DND-41 (cell line): ENCODE measurements around the gene ZSWIM4.

Experiments
- ATAC-seq: fragments of 200-7000 bp; cut with Tn5 transposase; 3 replicates; pipeline ENCODE4 v1.9.1; 2021; ENCODE audit warnings: low read depth; ENCODE audit not compliant: insufficient read depth
- DNase-seq: peaks from one replicate; pipeline ENCODE4 v3.0.0-alpha.2; 2020
- H2AFZ ChIP-seq: 2 replicates; pipeline ENCODE4 v1.6.0; 2012; ENCODE audit warnings: low read depth, low read length
- H3K27ac ChIP-seq: 2 replicates; pipeline ENCODE4 v1.5.1; 2012; ENCODE audit warnings: low read length, inconsistent platforms
- H3K27me3 ChIP-seq: fragments of 200-600 bp; sonication (generic); 2 replicates; pipeline ENCODE4 v1.6.0; 2012; ENCODE audit warnings: low read length, mild to moderate bottlenecking, inconsistent platforms; ENCODE audit not compliant: insufficient read depth, poor library complexity
- H3K36me3 ChIP-seq: 2 replicates; pipeline ENCODE4 v1.5.1; 2012; ENCODE audit warnings: low read length, inconsistent platforms; ENCODE audit not compliant: insufficient read depth
- H3K4me1 ChIP-seq: 2 replicates; pipeline ENCODE4 v1.5.1; 2012; ENCODE audit warnings: mild to moderate bottlenecking, low read length; ENCODE audit not compliant: insufficient read depth
- H3K4me2 ChIP-seq: 2 replicates; pipeline ENCODE4 v1.6.0; 2012; ENCODE audit warnings: mild to moderate bottlenecking, moderate library complexity, low read length, inconsistent platforms; ENCODE audit not compliant: insufficient read depth
- H3K4me3 ChIP-seq, 2 experiments: fragments of 200-600 bp in 1 of 2; shearing (Covaris generic) in 1 of 2; 2 replicates each; pipeline ENCODE4 v1.5.1; 2012 to 2016; ENCODE audit warnings: inconsistent platforms in 2 of 2, low read length in 2 of 2, mild to moderate bottlenecking in 2 of 2, low read depth in 1 of 2, moderate library complexity in 1 of 2
- H3K79me2 ChIP-seq: 2 replicates; pipeline ENCODE4 v1.6.0; 2012; ENCODE audit warnings: low read length, inconsistent platforms; ENCODE audit not compliant: insufficient read depth
- H3K9ac ChIP-seq: 2 replicates; pipeline ENCODE4 v1.6.0; 2012; ENCODE audit warnings: low read depth, mild to moderate bottlenecking, inconsistent platforms, low read length, moderate library complexity
- H3K9me3 ChIP-seq: 2 replicates; pipeline ENCODE4 v1.5.1; 2012; ENCODE audit warnings: low read length, moderate library complexity, mild to moderate bottlenecking, inconsistent platforms; ENCODE audit not compliant: insufficient read depth, severe bottlenecking
- H4K20me1 ChIP-seq: 2 replicates; pipeline ENCODE4 v1.6.0; 2012; ENCODE audit warnings: low read length; ENCODE audit not compliant: insufficient read depth
- EZH2 ChIP-seq: IDR thresholded peaks from 3 replicates; pipeline ENCODE4 v1.6.1; 2012; ENCODE audit warnings: borderline replicate concordance, low read depth, mild to moderate bottlenecking, moderate library complexity, low read length, inconsistent platforms; ENCODE audit not compliant: severe bottlenecking
- TF ChIP-seq, protein P1 (sequence below): IDR thresholded peaks from 2 replicates; pipeline ENCODE4 v1.5.1; 2012; ENCODE audit warnings: borderline replicate concordance, low read length, moderate library complexity, mild to moderate bottlenecking; ENCODE audit not compliant: poor library complexity, severe bottlenecking; ENCODE audit errors: extremely low read depth

The ZSWIM4 gene

DNA sequence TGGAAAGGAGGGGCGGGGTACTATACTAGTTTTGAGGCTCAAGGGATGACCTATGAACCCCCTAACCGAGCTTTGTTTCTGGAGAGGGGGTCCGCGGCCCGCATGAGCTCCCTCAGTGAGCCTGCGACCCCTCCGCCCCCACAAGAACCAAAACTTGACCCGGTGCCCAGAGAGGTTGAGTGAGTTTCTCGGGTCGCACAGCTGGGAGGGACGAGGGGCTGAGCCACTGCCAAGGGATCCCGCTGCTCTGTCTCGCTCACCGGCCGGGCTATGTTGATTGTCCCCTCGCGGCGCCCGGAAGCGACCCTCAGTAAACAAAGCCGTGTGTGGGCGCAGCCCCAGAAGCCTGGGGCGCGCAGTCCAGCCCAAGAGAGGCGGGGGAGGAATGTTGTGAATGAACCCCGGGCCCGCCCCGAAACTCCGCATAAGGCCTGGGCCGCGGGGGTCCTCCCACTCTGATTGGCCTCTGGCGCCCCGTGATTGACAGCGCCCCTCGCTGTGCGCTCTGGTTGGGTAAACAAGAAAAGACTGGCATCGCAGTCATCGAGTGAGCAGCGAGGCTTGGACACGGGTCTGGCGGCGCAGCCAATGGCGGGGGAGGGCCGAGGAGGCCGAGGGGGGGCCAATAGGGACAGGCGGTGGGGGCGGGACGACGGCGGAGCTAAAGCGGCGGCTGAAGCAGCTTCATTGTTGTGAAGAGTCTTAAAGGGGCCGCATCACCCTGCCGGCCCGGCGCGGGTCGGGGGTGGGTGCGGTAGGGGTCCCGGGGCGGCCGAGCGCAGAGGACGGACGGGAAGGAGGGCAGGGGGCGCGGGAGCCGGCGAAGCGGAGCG, at the start of gene ZSWIM4:
ZSWIM4 (plus strand) TSS at position 687 of the 833 bp plus-strand sequence. CDS start 206 bp downstream, outside the sequence.
- Histone ChIP-seq H4K20me1 (no peaks in the 10 kb centered on the region), H3K9me3 (no peaks in the 10 kb centered on the region), H3K4me3 (peak within 1 kb of the TSS; percentile 46 to 74; a peak in 3 of 4 replicates), H3K4me1 (peaks cover 31% of the 10 kb centered on the region), H3K27ac (peak within 1 kb of the TSS; percentile 75), H3K9ac (peak within 1 kb of the TSS; percentile 65), H3K27me3 (no peaks in the 10 kb centered on the region), H3K79me2 (peaks cover 11% of the 10 kb centered on the region), H3K4me2 (peak within 1 kb of the TSS; percentile 96), H2AFZ (peak within 1 kb of the TSS; percentile 83), H3K36me3 (no peaks in the 10 kb centered on the region)
- peak; percentile 99 for ATAC-seq
- TF ChIP-seq, protein P1, sequence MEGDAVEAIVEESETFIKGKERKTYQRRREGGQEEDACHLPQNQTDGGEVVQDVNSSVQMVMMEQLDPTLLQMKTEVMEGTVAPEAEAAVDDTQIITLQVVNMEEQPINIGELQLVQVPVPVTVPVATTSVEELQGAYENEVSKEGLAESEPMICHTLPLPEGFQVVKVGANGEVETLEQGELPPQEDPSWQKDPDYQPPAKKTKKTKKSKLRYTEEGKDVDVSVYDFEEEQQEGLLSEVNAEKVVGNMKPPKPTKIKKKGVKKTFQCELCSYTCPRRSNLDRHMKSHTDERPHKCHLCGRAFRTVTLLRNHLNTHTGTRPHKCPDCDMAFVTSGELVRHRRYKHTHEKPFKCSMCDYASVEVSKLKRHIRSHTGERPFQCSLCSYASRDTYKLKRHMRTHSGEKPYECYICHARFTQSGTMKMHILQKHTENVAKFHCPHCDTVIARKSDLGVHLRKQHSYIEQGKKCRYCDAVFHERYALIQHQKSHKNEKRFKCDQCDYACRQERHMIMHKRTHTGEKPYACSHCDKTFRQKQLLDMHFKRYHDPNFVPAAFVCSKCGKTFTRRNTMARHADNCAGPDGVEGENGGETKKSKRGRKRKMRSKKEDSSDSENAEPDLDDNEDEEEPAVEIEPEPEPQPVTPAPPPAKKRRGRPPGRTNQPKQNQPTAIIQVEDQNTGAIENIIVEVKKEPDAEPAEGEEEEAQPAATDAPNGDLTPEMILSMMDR: no peak
- DNase-seq: peak; percentile 99

DNA sequence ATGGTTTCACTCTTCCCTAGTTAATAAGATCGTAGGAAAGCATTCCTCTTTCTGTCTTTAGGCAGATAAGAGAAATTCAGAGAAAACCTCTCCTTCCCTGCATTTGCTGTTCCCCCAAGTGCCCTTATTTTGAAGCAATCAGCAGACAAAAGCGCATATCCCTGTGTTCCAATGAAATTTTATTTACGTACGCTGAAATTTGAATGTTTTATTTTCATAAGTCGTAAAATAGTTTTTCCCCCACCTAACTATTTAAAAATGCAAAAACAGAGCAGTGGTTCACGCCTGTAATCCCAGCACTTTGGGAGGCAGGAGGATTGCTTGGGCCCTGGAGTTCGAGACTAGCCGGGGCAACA, 48.2 kb upstream of the ZSWIM4 start:
- peak overlapping the region; percentile 76 for H2AFZ ChIP-seq
- no peak for DNase-seq
- H3K9ac ChIP-seq: peak overlapping the region; percentile 42
- peak overlapping the region; percentile 85 to 94 for H3K4me3 ChIP-seq
- H3K79me2 ChIP-seq: peaks cover 39% of the 10 kb centered on the region
- no peak for ATAC-seq
- H3K9me3 ChIP-seq: no peaks in the 10 kb centered on the region
- H3K27ac ChIP-seq: peak overlapping the region; percentile 55
- H3K36me3 ChIP-seq: peaks cover 14% of the 10 kb centered on the region
- peaks cover 35% of the 10 kb centered on the region for H3K4me1 ChIP-seq
- no peak for TF ChIP-seq EZH2
- TF ChIP-seq, protein P1: no peak
- H4K20me1 ChIP-seq: peaks cover 7% of the 10 kb centered on the region; the same call in 1 of the 2 replicates
- peak overlapping the region; percentile 95 for H3K4me2 ChIP-seq
- H3K27me3 ChIP-seq: no peaks in the 10 kb centered on the region

DNA sequence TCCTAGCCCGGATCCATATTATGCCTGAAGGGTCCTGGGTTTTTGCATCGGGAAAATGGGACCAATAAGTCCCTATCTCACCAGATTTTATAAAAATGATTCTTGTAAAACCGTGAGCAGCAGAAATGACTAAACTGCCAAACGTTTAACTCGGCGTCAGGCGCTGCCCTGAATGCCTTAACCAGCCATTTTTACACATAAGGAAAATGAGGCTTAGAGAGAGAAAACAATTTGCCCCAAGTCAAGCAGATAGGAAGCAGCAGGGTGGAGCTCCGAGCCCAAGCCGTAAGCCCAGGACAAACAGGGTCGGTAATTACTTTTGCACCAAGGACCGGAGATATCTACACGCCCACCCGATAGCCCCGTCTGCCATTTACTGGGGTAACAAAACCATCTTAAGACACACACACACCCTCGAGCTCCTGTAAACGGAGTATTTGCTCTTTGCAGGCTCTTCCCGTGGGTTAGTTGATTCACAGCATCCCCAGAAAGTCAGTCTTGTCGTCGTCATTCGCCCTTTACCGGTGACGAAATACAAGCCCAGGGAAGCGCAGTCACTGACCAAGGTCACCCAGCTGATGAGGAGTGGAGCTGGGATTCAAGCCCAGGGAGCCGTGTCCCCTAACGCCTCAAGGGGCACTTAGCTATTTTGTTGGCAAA, 46.9 kb upstream of the ZSWIM4 start:
- no peak for ATAC-seq
- H3K27ac ChIP-seq: peak overlapping the region; percentile 79
- peak overlapping the region; percentile 81 for H2AFZ ChIP-seq
- H3K4me1 ChIP-seq: peaks cover 35% of the 10 kb centered on the region
- H3K36me3 ChIP-seq: peaks cover 22% of the 10 kb centered on the region
- H3K9me3 ChIP-seq: no peaks in the 10 kb centered on the region
- DNase-seq: no peak
- peaks cover 39% of the 10 kb centered on the region for H3K79me2 ChIP-seq
- peak overlapping the region; percentile 84 for H3K9ac ChIP-seq
- no peaks in the 10 kb centered on the region for H3K27me3 ChIP-seq
- H3K4me3 ChIP-seq: peak overlapping the region; percentile 85 to 94
- H4K20me1 ChIP-seq: peaks cover 7% of the 10 kb centered on the region; the same call in 1 of the 2 replicates
- no peak for TF ChIP-seq EZH2
- TF ChIP-seq, protein P1: no peak
- H3K4me2 ChIP-seq: peak overlapping the region; percentile 95
